ENCODE measurements around the gene EXD1.

The EXD1 gene

GRCh38 chr15:41231422-41232226 lies 1.1 kb upstream of the EXD1 start:
- no peak for DNase-seq (ENCODE audit: low read depth)

- no peak for DNase-seq (ENCODE audit: low read depth)
Observed at GRCh38 chr15:41230345-41230649, 260 bp downstream of the EXD1 start.

- no peak for DNase-seq (ENCODE audit: low read depth)
Observed at GRCh38 chr15:41219381-41219780, 11.2 kb downstream of the EXD1 start.

- DNase-seq (ENCODE audit: low read depth): no peak
Observed at GRCh38 chr15:41218851-41219250, 11.7 kb downstream of the EXD1 start.

- no peak for DNase-seq (ENCODE audit: low read depth)
Observed at GRCh38 chr15:41215708-41216107, 14.8 kb downstream of the EXD1 start.

- peak; percentile 38 for DNase-seq (ENCODE audit: low read depth)
Observed at GRCh38 chr15:41207687-41208448, 22.7 kb downstream of the EXD1 start.

GRCh38 chr15:41205315-41205714 lies 25.2 kb downstream of the EXD1 start:
- DNase-seq (ENCODE audit: low read depth): peak; percentile 35

- no peak for DNase-seq (ENCODE audit: low read depth)
Observed at GRCh38 chr15:41203395-41203794, 27.2 kb downstream of the EXD1 start.

GRCh38 chr15:41199470-41199869 lies 31.1 kb downstream of the EXD1 start:
- DNase-seq (ENCODE audit: low read depth): no peak

GRCh38 chr15:41194444-41194843 lies 36.1 kb downstream of the EXD1 start:
- no peak for DNase-seq (ENCODE audit: low read depth)

GRCh38 chr15:41183581-41183980 lies 47.0 kb downstream of the EXD1 start:
- peak; percentile 63 for DNase-seq (ENCODE audit: low read depth)

- no peak for DNase-seq (ENCODE audit: low read depth)
Observed at GRCh38 chr15:41182266-41182665, 48.3 kb downstream of the EXD1 start.

GRCh38 chr15:41180206-41180789 lies 50.3 kb downstream of the EXD1 start:
- no peak for DNase-seq (ENCODE audit: low read depth)

GRCh38 chr15:41169781-41170180 lies 60.8 kb downstream of the EXD1 start:
- no peak for DNase-seq (ENCODE audit: low read depth)

GRCh38 chr15:41169086-41169485 lies 61.5 kb downstream of the EXD1 start:
- no peak for DNase-seq (ENCODE audit: low read depth)

- no peak for DNase-seq (ENCODE audit: low read depth)
Observed at GRCh38 chr15:41161736-41162135, 68.8 kb downstream of the EXD1 start.

GRCh38 chr15:41161336-41161735 lies 69.2 kb downstream of the EXD1 start:
- DNase-seq (ENCODE audit: low read depth): peak; percentile 67

GRCh38 chr15:41160639-41161315 lies 69.8 kb downstream of the EXD1 start:
- peak; percentile 56 for DNase-seq (ENCODE audit: low read depth)

- peak; percentile 7 for DNase-seq (ENCODE audit: low read depth)
Observed at GRCh38 chr15:41154412-41154811, 76.1 kb downstream of the EXD1 start.

GRCh38 chr15:41153733-41154132 lies 76.8 kb downstream of the EXD1 start:
- DNase-seq (ENCODE audit: low read depth): no peak

GRCh38 chr15:41151451-41152005 lies 79.0 kb downstream of the EXD1 start:
- DNase-seq (ENCODE audit: low read depth): no peak

- peak; percentile 5 for DNase-seq (ENCODE audit: low read depth)
Observed at GRCh38 chr15:41150279-41150678, 80.3 kb downstream of the EXD1 start.

Measured in iris pigment epithelial cell (primary cell).